IMR-90 (cell line): ENCODE measurements around the gene PSME3. TPM values are rescaled to one million over a fixed set of nuclear protein-coding genes. Genes with fewer than 3 reads are reported as not detected.
A peak's percentile ranks its signal among the peaks of the same experiment; 100 is the strongest.

Experiments used
- ATAC-seq: fragments of 200-7000 bp; cut with Tn5 transposase; 2 replicates; pipeline ENCODE4 v1.9.1; 2020; ENCODE audit warnings: low read depth, mild to moderate bottlenecking, moderate library complexity
- BruUV-seq: library from RNA; stranded (reverse); fragments of 400-500 nt; replicated peaks from 2 replicates; lab custom pipeline; 2021; lab: Mats Ljungman, UMichigan
- CTCF ChIA-PET: fragments of 300-600 bp; formaldehyde crosslinking; extraction: SDS; loops from one replicate; lab custom pipeline; 2021; ENCODE audit warnings: antibody characterized with exemption; lab: Yijun Ruan, JAX
- POLR2A ChIA-PET: fragments of 300-600 bp; sonication (Branson Sonifier 250); formaldehyde crosslinking; loops from one replicate; lab custom pipeline; 2022; ENCODE audit warnings: antibody characterized with exemption; ENCODE audit not compliant: unreplicated experiment; lab: Charles Lee
- DNase-seq: peaks from one replicate; pipeline ENCODE4 v3.0.0; 2013
- H2AFZ ChIP-seq: replicated peaks from 2 replicates; pipeline ENCODE3; 2013; ENCODE audit warnings: low read length, mild to moderate bottlenecking; ENCODE audit not compliant: poor library complexity
- H2AK5ac ChIP-seq: 2 replicates; pipeline ENCODE4 v1.6.1; 2013; ENCODE audit warnings: low read depth, low read length, inconsistent platforms
- H2AK9ac ChIP-seq: replicated peaks from 2 replicates; pipeline ENCODE3; 2013; ENCODE audit warnings: mild to moderate bottlenecking, low read depth, low read length, moderate library complexity; ENCODE audit not compliant: poor library complexity
- H2BK120ac ChIP-seq: 2 replicates; pipeline ENCODE4 v1.6.1; 2013; ENCODE audit warnings: low read depth, low read length, inconsistent platforms
- H2BK15ac ChIP-seq: 3 replicates; pipeline ENCODE4 v1.6.1; 2013; ENCODE audit warnings: low read depth, low read length, inconsistent platforms
- H2BK20ac ChIP-seq: 2 replicates; pipeline ENCODE4 v1.6.1; 2013; ENCODE audit warnings: low read depth, mild to moderate bottlenecking, inconsistent platforms, low read length, moderate library complexity
- H2BK5ac ChIP-seq: 2 replicates; pipeline ENCODE4 v1.6.1; 2013; ENCODE audit warnings: mild to moderate bottlenecking, low read depth, low read length, inconsistent platforms; ENCODE audit not compliant: poor library complexity, severe bottlenecking
- H3K14ac ChIP-seq: replicated peaks from 2 replicates; pipeline ENCODE4 v1.6.1; 2013; ENCODE audit warnings: low read depth, low read length, inconsistent platforms
- H3K18ac ChIP-seq: 2 replicates; pipeline ENCODE4 v1.6.1; 2013; ENCODE audit warnings: low read depth, low read length, control low read depth
- H3K23ac ChIP-seq: 2 replicates; pipeline ENCODE4 v1.6.1; 2013; ENCODE audit warnings: low read depth, low read length, inconsistent platforms
- H3K27ac ChIP-seq: 2 replicates; pipeline ENCODE4 v1.5.1; 2013; ENCODE audit warnings: mild to moderate bottlenecking, control low read depth, low read length; ENCODE audit not compliant: insufficient read depth
- H3K27me3 ChIP-seq: 2 replicates; pipeline ENCODE4 v1.6.1; 2013; ENCODE audit warnings: low read length; ENCODE audit not compliant: control insufficient read depth, insufficient read depth
- H3K36me3 ChIP-seq: 2 replicates; pipeline ENCODE4 v1.6.1; 2013; ENCODE audit warnings: low read length, mixed read lengths; ENCODE audit not compliant: control insufficient read depth, insufficient read depth
- H3K4ac ChIP-seq: 2 replicates; pipeline ENCODE4 v1.6.1; 2013; ENCODE audit warnings: low read depth, low read length, inconsistent platforms
- H3K4me1 ChIP-seq: 2 replicates; pipeline ENCODE4 v1.6.1; 2013; ENCODE audit warnings: low read length, mixed read lengths; ENCODE audit not compliant: control insufficient read depth, insufficient read depth
- H3K4me2 ChIP-seq: 2 replicates; pipeline ENCODE4 v1.6.1; 2013; ENCODE audit warnings: low read depth, mild to moderate bottlenecking, control low read depth, low read length, moderate library complexity
- H3K4me3 ChIP-seq: 2 replicates; pipeline ENCODE4 v1.5.1; 2013; ENCODE audit warnings: low read depth, mild to moderate bottlenecking, control low read depth, low read length, moderate library complexity; ENCODE audit not compliant: insufficient read depth
- H3K56ac ChIP-seq: 2 replicates; pipeline ENCODE4 v1.6.1; 2013; ENCODE audit warnings: low read length, inconsistent platforms; ENCODE audit not compliant: insufficient read depth; ENCODE audit errors: extremely low read depth
- H3K79me1 ChIP-seq, 2 experiments: 2 replicates each; pipeline ENCODE4 v1.6.1; 2013; ENCODE audit warnings: low read length in 2 of 2, inconsistent platforms in 1 of 2, low read depth in 1 of 2
- H3K9ac ChIP-seq: 2 replicates; pipeline ENCODE4 v1.6.1; 2013; ENCODE audit warnings: low read depth, low read length, control low read depth
- H3K9me1 ChIP-seq: 2 replicates; pipeline ENCODE4 v1.6.1; 2013; ENCODE audit warnings: low read length, inconsistent platforms; ENCODE audit not compliant: insufficient read depth
- H3K9me3 ChIP-seq: 2 replicates; pipeline ENCODE4 v1.6.1; 2013; ENCODE audit warnings: low read length; ENCODE audit not compliant: control insufficient read depth, insufficient read depth
- H4K20me1 ChIP-seq: 2 replicates; pipeline ENCODE4 v1.6.1; 2013; ENCODE audit warnings: low read length, inconsistent platforms; ENCODE audit not compliant: insufficient read depth
- H4K5ac ChIP-seq: 2 replicates; pipeline ENCODE4 v1.6.1; 2013; ENCODE audit warnings: mild to moderate bottlenecking, low read depth, low read length, control low read depth
- H4K8ac ChIP-seq, 2 experiments: 2 replicates each; pipeline ENCODE4 v1.6.1; 2013; ENCODE audit warnings: low read depth in 2 of 2, low read length in 2 of 2, control low read depth in 1 of 2, inconsistent platforms in 1 of 2
- H4K91ac ChIP-seq: 2 replicates; pipeline ENCODE4 v1.6.1; 2013; ENCODE audit warnings: low read depth, low read length, inconsistent platforms; ENCODE audit not compliant: insufficient read depth
- CEBPB ChIP-seq: IDR thresholded peaks from 2 replicates; pipeline ENCODE4 v1.6.1; 2012; ENCODE audit warnings: low read depth, low read length, improper control_type of control experiment
- CHD1 ChIP-seq: IDR thresholded peaks from 2 replicates; pipeline ENCODE4 v1.6.1; 2012; ENCODE audit warnings: low read depth, low read length, improper control_type of control experiment
- CTCF ChIP-seq: conservative IDR thresholded peaks from 2 replicates; pipeline ENCODE4 v1.5.1; 2012; ENCODE audit warnings: mild to moderate bottlenecking, low read depth, low read length, improper control_type of control experiment
- ELK1 ChIP-seq: fragments of 150-350 bp; IDR thresholded peaks from 2 replicates; pipeline ENCODE4 v1.6.1; 2016; ENCODE audit warnings: low read depth, mild to moderate bottlenecking, low read length, moderate library complexity, borderline replicate concordance
- MAFK ChIP-seq: IDR thresholded peaks from 2 replicates; pipeline ENCODE4 v1.6.1; 2012; ENCODE audit warnings: low read depth, low read length, improper control_type of control experiment
- RCOR1 ChIP-seq: IDR thresholded peaks from 2 replicates; pipeline ENCODE4 v1.6.1; 2012; ENCODE audit warnings: mild to moderate bottlenecking, low read length, improper control_type of control experiment; ENCODE audit not compliant: insufficient replicate concordance
- RFX5 ChIP-seq: IDR thresholded peaks from 2 replicates; pipeline ENCODE4 v1.8.0; 2012; ENCODE audit warnings: low read depth, mild to moderate bottlenecking, low read length, moderate library complexity
- SMC3 ChIP-seq: fragments of 150-350 bp; IDR thresholded peaks from 2 replicates; pipeline ENCODE4 v1.6.1; 2016; ENCODE audit warnings: low read depth, mild to moderate bottlenecking, antibody characterized with exemption, low read length, moderate library complexity
- WGBS, 2 experiments: methylation state at CpG; one replicate each; pipeline versions ENCODE4 v1.1.5 to v1.1.7; 2013; ENCODE audit warnings: missing lambda C conversion rate in 2 of 2; ENCODE audit not compliant: insufficient read length in 1 of 2; ENCODE audit errors: extremely low coverage in 2 of 2; 5-methylcytosine and 5-hydroxymethylcytosine counted together
- dilution Hi-C: fragments of 300-500 bp; cut with HindIII; formaldehyde crosslinking; loops from one replicate; pipeline ENCODE4 v1.14.3; 2018; ENCODE audit warnings: low sequenced_read_pairs; ENCODE audit not compliant: unreplicated experiment
- in situ Hi-C: fragments of 300-500 bp; cut with MboI; formaldehyde crosslinking; loops from 3 replicates; pipeline ENCODE4 v1.14.3; 2019; ENCODE audit warnings: low sequenced_read_pairs, inconsistent platforms, mixed read lengths
- intact Hi-C: fragments of 100-400 bp; cut with micrococcal nuclease; formaldehyde crosslinking; loops from 2 replicates; pipeline ENCODE4 v1.10.0; 2022
- polyA plus RNA-seq, 3 experiments: library from polyadenylated mRNA; depleted of rRNA; stranded (reverse); fragments of >200 nt; gene quantifications; 2 replicates each; pipeline ENCODE4 v1.2.3, GENCODE V29; 2012; ENCODE audit warnings: low replicate concordance in 1 of 3
- total RNA-seq: library from RNA; depleted of rRNA; stranded (reverse); fragments of >200 nt; gene quantifications from 2 replicates; pipeline ENCODE4 v1.2.3, GENCODE V29; 2012

PSME3 gene
- total and polyA plus RNA-seq, 2 of the 4 experiments (the other 2 are of a cell fraction): 72.4 to 100 TPM

GRCh38 chr17:42886283-42887176 lies 53.3 kb downstream of the PSME3 start:
- WGBS, 2 experiments: 54% methylated on average over 10 of the region's 15 CpGs; no CpG with 5 or more reads in 1 of the 2 experiments
- no peak for TF ChIP-seq RCOR1
- no peak for TF ChIP-seq SMC3
- no peak for TF ChIP-seq RFX5
- no peak for TF ChIP-seq CHD1
- TF ChIP-seq ELK1: no peak
- TF ChIP-seq MAFK: no peak
- no peak for TF ChIP-seq CTCF
- no peak for TF ChIP-seq CEBPB
- no TSS peak for BruUV-seq
- Histone ChIP-seq H4K5ac (no peak overlapping the region), H3K9me1 (peaks cover 4% of the 10 kb centered on the region; the same call in 1 of the 2 replicates), H4K91ac (no peak overlapping the region), H3K9me3 (no peaks in the 10 kb centered on the region), H3K36me3 (no peaks in the 10 kb centered on the region), H2BK20ac (no peak overlapping the region), H3K4ac (no peak overlapping the region), H2AK9ac (no peak overlapping the region), H3K4me3 (no peak overlapping the region), H3K9ac (no peak overlapping the region), H2AFZ (no peak overlapping the region), H3K14ac (no peak overlapping the region), H3K27me3 (peaks cover 17% of the 10 kb centered on the region), H4K20me1 (no peaks in the 10 kb centered on the region), H3K4me2 (no peak overlapping the region), H3K18ac (no peak overlapping the region), H3K56ac (no peak overlapping the region), H3K27ac (no peak overlapping the region), H2BK15ac (no peak overlapping the region), H4K8ac (no peak overlapping the region), H3K4me1 (peaks cover 2% of the 10 kb centered on the region; the same call in 1 of the 2 replicates), H3K23ac (no peak overlapping the region), H2BK120ac (no peak overlapping the region), H3K79me1 (no peaks in the 10 kb centered on the region), H2BK5ac (no peak overlapping the region), H2AK5ac (no peak overlapping the region)
- DNase-seq (no peak), ATAC-seq (peak; percentile 13; the same call in 1 of the 2 replicates)
- ChIA-PET POLR2A (no interaction called here), CTCF (no interaction called here)
- dilution Hi-C loops: no loop called here
- intact Hi-C loops: no loop called here
- in situ Hi-C loops: loop anchor here (25.0 kb wide), 1 partner anchor 426 kb away; no protein-coding TSS in a partner anchor
